ENCODE measurements around the gene SORBS1. TPM values are rescaled to one million over a fixed set of nuclear protein-coding genes. Genes with fewer than 3 reads are reported as not detected.

Gene SORBS1
- total RNA-seq, 4 donors from 2014 or later = 35.1 to 53.1 (median 43.3) TPM

- no peak overlapping the region for H3K4me3 ChIP-seq (ENCODE audit: low read depth, poor library complexity, severe bottlenecking)
- intact Hi-C loops (cut with DNase I; ENCODE audit: low total_unique reads) = no loop called here
- 69 to 85% methylated on average over 3 of the region's 3 CpGs for WGBS, 2 donors
- TF ChIP-seq POLR2A (IDR thresholded peaks at IDR 0.05) = no peak
- TF ChIP-seq CTCF (IDR thresholded peaks at IDR 0.05) = no peak
- no peak for DNase-seq (ENCODE audit: low spot score in 2 of 2)
These were observed 254.9 kb downstream of the SORBS1 start for GRCh38 chr10:95306318-95306650.

- 71 to 83% methylated on average over 10 of the region's 10 CpGs for WGBS, 2 donors
- TF ChIP-seq CTCF (IDR thresholded peaks at IDR 0.05) = no peak
- no peak for TF ChIP-seq POLR2A (IDR thresholded peaks at IDR 0.05)
- intact Hi-C loops (cut with DNase I; ENCODE audit: low total_unique reads) = no loop called here
- H3K4me3 ChIP-seq (ENCODE audit: low read depth, poor library complexity, severe bottlenecking) = no peak overlapping the region
- DNase-seq (ENCODE audit: low spot score in 2 of 2) = no peak
These were observed 255.4 kb downstream of the SORBS1 start for GRCh38 chr10:95305606-95306317.

- no peak overlapping the region for H3K4me3 ChIP-seq (ENCODE audit: low read depth, poor library complexity, severe bottlenecking)
- WGBS, 2 donors = 77 to 90% methylated on average over 2 of the region's 2 CpGs
- TF ChIP-seq CTCF (IDR thresholded peaks at IDR 0.05) (no peak), POLR2A (IDR thresholded peaks at IDR 0.05) (no peak)
- intact Hi-C loops (cut with DNase I; ENCODE audit: low total_unique reads) = no loop called here
- no peak for DNase-seq (ENCODE audit: low spot score in 2 of 2)
These were observed 256.2 kb downstream of the SORBS1 start for GRCh38 chr10:95304976-95305375.

- H3K4me3 ChIP-seq (ENCODE audit: low read depth, poor library complexity, severe bottlenecking) = no peak overlapping the region
- intact Hi-C loops (cut with DNase I; ENCODE audit: low total_unique reads) = no loop called here
- no peak for TF ChIP-seq POLR2A (IDR thresholded peaks at IDR 0.05)
- no peak for TF ChIP-seq CTCF (IDR thresholded peaks at IDR 0.05)
- WGBS, 2 donors = 85 to 87% methylated on average over 4 of the region's 4 CpGs
- DNase-seq (ENCODE audit: low spot score in 2 of 2) = no peak
These were observed 256.7 kb downstream of the SORBS1 start for GRCh38 chr10:95304463-95304862.

GRCh38 chr10:95303950-95304349, 257.2 kb downstream of the SORBS1 start:
- intact Hi-C loops (cut with DNase I; ENCODE audit: low total_unique reads) = no loop called here
- TF ChIP-seq POLR2A (IDR thresholded peaks at IDR 0.05) = no peak
- TF ChIP-seq CTCF (IDR thresholded peaks at IDR 0.05) = no peak
- no peak for DNase-seq (ENCODE audit: low spot score in 2 of 2)
- no peak overlapping the region for H3K4me3 ChIP-seq (ENCODE audit: low read depth, poor library complexity, severe bottlenecking)
- 94 to 100% methylated on average over 1 of the region's 1 CpG for WGBS, 2 donors

- TF ChIP-seq POLR2A (IDR thresholded peaks at IDR 0.05) (no peak), CTCF (IDR thresholded peaks at IDR 0.05) (no peak)
- 79 to 85% methylated on average over 8 of the region's 8 CpGs for WGBS, 2 donors
These were observed 257.6 kb downstream of the SORBS1 start for GRCh38 chr10:95303535-95303934.

More at GRCh38 chr10:95303535-95303934, 257.6 kb downstream of the SORBS1 start:
- intact Hi-C loops (cut with DNase I; ENCODE audit: low total_unique reads) = no loop called here
- no peak overlapping the region for H3K4me3 ChIP-seq (ENCODE audit: low read depth, poor library complexity, severe bottlenecking)
- DNase-seq (ENCODE audit: low spot score in 2 of 2) = no peak
